ENCODE measurements around the gene MLIP.

Gene MLIP

DNA sequence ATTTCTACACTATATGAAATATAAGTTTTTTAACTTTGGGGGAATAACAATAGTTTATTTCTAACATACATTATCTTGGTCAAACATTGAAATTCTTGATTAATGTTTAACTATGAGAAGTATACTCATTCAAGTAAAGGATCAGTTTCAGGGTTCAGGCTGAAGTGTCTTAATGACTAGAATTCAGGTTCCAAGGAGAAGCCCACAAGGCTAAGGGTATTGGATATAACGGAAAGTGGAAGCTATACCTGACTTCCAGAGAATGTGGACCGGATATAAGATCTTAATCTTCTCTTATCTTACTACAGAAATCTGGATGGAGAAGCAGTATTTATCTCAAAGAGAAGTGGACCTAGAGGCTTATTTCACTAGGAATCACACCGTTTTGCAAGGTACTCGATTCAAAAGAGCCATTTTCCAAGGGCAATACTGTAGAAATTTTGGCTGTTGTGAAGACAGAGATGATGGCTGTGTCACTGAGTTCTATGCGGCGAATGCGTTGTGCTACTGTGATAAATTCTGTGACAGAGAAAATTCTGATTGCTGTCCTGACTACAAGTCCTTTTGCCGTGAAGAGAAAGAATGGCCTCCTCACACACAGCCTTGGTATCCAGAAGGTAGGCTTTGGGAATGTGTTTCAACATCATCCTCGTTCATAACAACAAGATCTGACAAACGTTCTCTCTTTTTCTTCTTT lies 197.2 kb downstream of the MLIP start, which contains the start of gene TINAG:
TSS of gene TINAG (plus strand) at position 153 of the 697 bp plus-strand sequence. CDS start at position 263, 110 bp downstream.
- no peak within 1 kb of the TSS for H3K4me3 Mint-ChIP-seq
- no peaks in the 10 kb centered on the region for H3K4me1 Mint-ChIP-seq (ENCODE audit: low read depth)
- no peak within 1 kb of the TSS for H3K27ac Mint-ChIP-seq
- no peaks in the 10 kb centered on the region for H3K27me3 Mint-ChIP-seq
- no peaks in the 10 kb centered on the region for H3K36me3 Mint-ChIP-seq (ENCODE audit: low read depth)
- intact Hi-C loops (cut with micrococcal nuclease) = no loop called here
- peaks cover 14% of the 10 kb centered on the region for H3K9me3 Mint-ChIP-seq

DNA sequence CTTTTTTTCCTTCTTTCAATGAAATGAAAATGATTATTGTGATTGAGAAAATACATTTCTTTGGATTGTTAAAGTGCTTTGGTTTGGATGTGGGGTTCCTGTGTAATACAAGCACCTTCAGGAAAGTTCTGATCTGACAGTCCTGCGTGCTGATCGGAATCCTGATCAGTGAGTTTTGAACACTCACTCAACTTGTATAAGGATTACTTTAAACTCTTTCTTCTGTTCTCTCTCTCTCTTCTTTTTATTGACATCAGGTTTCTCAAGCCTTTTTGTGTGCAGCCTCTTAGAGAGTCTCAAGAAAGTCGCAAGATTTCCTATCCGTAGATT lies 197.7 kb downstream of the MLIP start:
- intact Hi-C loops (cut with micrococcal nuclease) = no loop called here
- Mint-ChIP-seq H3K36me3 (ENCODE audit: low read depth) (no peaks in the 10 kb centered on the region), H3K27ac (no peak overlapping the region), H3K9me3 (peaks cover 14% of the 10 kb centered on the region), H3K27me3 (no peaks in the 10 kb centered on the region), H3K4me1 (ENCODE audit: low read depth) (no peaks in the 10 kb centered on the region), H3K4me3 (no peak overlapping the region)

DNA sequence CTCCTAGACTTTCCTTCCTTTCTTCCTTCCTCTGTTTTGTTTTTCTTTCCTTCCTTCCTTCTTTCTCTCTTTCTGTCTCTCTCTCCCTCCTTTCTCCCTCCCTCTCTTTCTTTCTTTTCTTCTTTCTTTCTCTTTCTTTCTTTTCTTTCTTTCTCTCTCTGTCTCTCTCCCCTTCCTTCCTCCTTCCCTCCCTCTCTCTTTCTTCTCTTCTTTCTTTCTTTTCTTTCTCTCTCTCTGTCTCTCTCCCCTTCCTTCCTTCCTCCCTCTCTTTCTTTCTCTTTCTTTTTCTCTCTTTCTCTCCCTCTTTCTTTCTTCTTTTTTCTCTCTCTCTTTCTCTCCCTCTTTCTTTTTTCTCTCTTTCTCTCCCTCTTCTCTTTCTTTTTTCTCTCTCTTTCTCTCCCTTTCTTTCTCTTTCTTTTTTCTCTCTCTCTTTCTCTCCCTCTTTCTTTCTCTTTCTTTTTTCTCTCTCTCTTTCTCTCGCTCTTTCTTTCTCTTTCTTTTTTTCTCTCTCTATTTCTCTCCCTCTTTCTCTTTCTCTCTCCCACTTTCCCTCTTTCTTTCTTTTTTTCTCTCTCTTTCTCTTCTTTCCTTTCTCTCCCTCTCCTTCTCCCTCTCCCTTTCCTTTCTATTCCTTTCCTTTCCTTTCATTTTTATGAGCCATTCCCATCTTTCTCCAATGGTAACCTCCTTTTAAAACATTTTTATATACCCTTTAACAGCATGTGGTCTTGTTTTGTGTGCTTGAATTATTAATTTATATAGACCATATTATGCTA lies 199.3 kb downstream of the MLIP start:
- no peaks in the 10 kb centered on the region for H3K36me3 Mint-ChIP-seq (ENCODE audit: low read depth)
- intact Hi-C loops (cut with micrococcal nuclease) = no loop called here
- H3K27me3 Mint-ChIP-seq = no peaks in the 10 kb centered on the region
- H3K27ac Mint-ChIP-seq = no peak overlapping the region
- H3K4me3 Mint-ChIP-seq = no peak overlapping the region
- H3K4me1 Mint-ChIP-seq (ENCODE audit: low read depth) = no peaks in the 10 kb centered on the region
- H3K9me3 Mint-ChIP-seq = peaks cover 14% of the 10 kb centered on the region

DNA sequence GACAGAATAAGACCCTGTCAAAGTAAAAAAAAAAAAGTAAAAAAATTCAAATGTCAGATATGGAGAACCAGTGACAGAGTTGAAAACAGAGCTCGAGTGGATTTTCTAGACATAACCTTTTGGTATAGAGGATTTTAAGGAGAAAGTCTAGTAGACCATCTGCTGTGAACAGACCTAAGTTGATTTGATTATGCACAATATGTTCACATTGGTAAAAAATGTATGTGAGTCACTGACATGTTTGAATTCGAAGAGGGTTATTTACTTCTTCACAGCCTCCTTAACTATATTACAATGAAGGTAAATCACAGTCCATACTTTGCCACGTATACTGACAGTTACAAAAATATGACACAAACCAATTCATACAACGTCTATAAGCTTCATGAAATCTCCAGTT lies 204.4 kb downstream of the MLIP start:
- intact Hi-C loops (cut with micrococcal nuclease) = no loop called here
- H3K27me3 Mint-ChIP-seq = no peaks in the 10 kb centered on the region
- H3K4me3 Mint-ChIP-seq = no peak overlapping the region
- no peaks in the 10 kb centered on the region for H3K36me3 Mint-ChIP-seq (ENCODE audit: low read depth)
- H3K9me3 Mint-ChIP-seq = peaks cover 6% of the 10 kb centered on the region
- no peaks in the 10 kb centered on the region for H3K4me1 Mint-ChIP-seq (ENCODE audit: low read depth)
- H3K27ac Mint-ChIP-seq = no peak overlapping the region

All from dendritic cell treated with granulocyte-macrophage colony-stimulating factor and Interleukin-4, amounts not matched to agents 40 ng/mL and 50 ng/mL, for 4 days (primary cell).